ENCODE results near the gene ZEB1. TPM values are rescaled to one million over a fixed set of nuclear protein-coding genes. Genes with fewer than 3 reads are reported as not detected.

Gene ZEB1
- total and polyA plus RNA-seq, 9 of the 15 experiments (the other 6 are each of a cell fraction or from before 2014, with no cell fraction given), result 2.1 to 8.4 (median 4.9) TPM

DNA sequence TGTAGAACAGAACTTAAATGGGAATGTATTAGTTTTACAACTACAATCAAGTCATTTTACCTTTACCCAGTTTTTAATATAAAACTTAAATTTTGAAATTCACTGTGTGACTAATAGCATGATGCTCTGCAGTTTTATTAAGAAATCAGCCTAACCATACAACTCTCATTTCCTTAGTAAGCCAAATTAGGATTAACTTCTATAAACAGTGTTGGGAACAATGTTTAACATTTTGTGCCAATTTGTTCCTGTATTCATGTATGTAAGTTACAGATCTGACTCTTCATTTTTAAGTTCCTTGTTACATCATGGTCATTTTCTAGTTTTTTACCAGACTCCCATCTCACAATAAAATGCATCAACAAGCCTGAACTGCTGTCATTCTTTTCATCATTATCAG lies 209.8 kb downstream of the ZEB1 start:
- POLR2A ChIA-PET, result no interaction called here
- H3K4me2 ChIP-seq (ENCODE audit: insufficient read depth, low read length), result no peak overlapping the region
- intact Hi-C loops (cut with micrococcal nuclease), result no loop called here
- no peak for DNase-seq (ENCODE audit: extremely low read depth in 1 of 4, low spot score in 3 of 4)
- no peak overlapping the region for H3K9ac ChIP-seq (ENCODE audit: insufficient read depth in 1 of 2, low read depth in 2 of 2, low read length in 2 of 2)
- no TSS peak for BruUV-seq (replicated peaks)
- H3K9me1 ChIP-seq (ENCODE audit: control insufficient read depth, insufficient read depth, low read length), result no peaks in the 10 kb centered on the region
- CTCF ChIA-PET (ENCODE audit: low intra/inter-chr PET ratio), result no interaction called here
- no peak overlapping the region for H3K4me3 ChIP-seq
- H3K36me3 ChIP-seq (ENCODE audit: control insufficient read depth, insufficient read depth, low read length), result no peaks in the 10 kb centered on the region
- H3K4me1 ChIP-seq (replicated peaks in 1 of 2; ENCODE audit: control insufficient read depth in 2 of 2, insufficient read depth in 2 of 2, low read length in 2 of 2), result no peaks in the 10 kb centered on the region
- no peak overlapping the region for H3K27ac ChIP-seq (ENCODE audit: extremely low read depth, low read depth, low read length)
- H4K20me1 ChIP-seq (replicated peaks; ENCODE audit: control insufficient read depth, insufficient read depth, low read length), result no peaks in the 10 kb centered on the region
- H3K9me3 ChIP-seq (replicated peaks; ENCODE audit: control insufficient read depth, insufficient read depth, low read depth, low read length), result no peaks in the 10 kb centered on the region
- TF ChIP-seq ZNF232 (CRISPR knock-in tag; IDR thresholded peaks at IDR 0.05) (no peak), PML (IDR thresholded peaks at IDR 0.05; ENCODE audit: low read length) (no peak), NFYB (IDR thresholded peaks at IDR 0.05; ENCODE audit: extremely low read depth, insufficient read length) (no peak), SMAD2 (IDR thresholded peaks at IDR 0.05; ENCODE audit: low read depth, low read length) (no peak), RBM34 (IDR thresholded peaks at IDR 0.05; ENCODE audit: borderline replicate concordance, insufficient read depth, low read length) (no peak)
- TF ChIP-seq, protein P1, sequence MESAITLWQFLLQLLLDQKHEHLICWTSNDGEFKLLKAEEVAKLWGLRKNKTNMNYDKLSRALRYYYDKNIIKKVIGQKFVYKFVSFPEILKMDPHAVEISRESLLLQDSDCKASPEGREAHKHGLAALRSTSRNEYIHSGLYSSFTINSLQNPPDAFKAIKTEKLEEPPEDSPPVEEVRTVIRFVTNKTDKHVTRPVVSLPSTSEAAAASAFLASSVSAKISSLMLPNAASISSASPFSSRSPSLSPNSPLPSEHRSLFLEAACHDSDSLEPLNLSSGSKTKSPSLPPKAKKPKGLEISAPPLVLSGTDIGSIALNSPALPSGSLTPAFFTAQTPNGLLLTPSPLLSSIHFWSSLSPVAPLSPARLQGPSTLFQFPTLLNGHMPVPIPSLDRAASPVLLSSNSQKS (CRISPR knock-in tag; IDR thresholded peaks at IDR 0.05), result no peak
- no peak for FAIRE-seq
- no peaks in the 10 kb centered on the region for H3K79me2 ChIP-seq (ENCODE audit: control insufficient read depth, insufficient read depth, low read length)
- H2AFZ ChIP-seq (ENCODE audit: low read depth, low read length), result no peak overlapping the region
- H3K27me3 ChIP-seq (ENCODE audit: control insufficient read depth in 2 of 2, insufficient read depth in 2 of 2, low read length in 2 of 2), result no peaks in the 10 kb centered on the region
- in situ Hi-C loops (cut with MboI), result no loop called here
- no peak for ATAC-seq

DNA sequence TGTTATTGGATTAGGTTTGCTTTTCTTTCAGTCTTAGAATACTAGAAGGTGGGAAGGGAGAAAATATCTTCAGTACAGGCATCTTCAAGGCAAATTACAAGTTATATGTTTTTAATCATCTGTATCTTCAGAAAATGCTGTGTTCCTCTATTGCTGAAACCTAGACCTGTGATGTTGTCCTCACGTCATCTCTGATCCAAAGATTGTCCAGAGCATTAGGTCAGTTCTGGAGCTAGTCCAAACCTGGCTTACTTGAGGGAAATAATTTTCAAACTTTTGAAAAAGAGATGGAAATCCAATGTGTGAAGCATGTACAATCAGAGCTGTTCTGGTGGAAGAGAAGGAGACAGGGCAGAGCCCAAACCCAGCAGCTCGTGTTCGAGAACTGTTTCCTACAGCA lies 217.3 kb downstream of the ZEB1 start:
- Histone ChIP-seq H3K27me3 (ENCODE audit: control insufficient read depth in 2 of 2, insufficient read depth in 2 of 2, low read length in 2 of 2) (no peaks in the 10 kb centered on the region), H3K4me2 (ENCODE audit: insufficient read depth, low read length) (no peak overlapping the region), H3K27ac (ENCODE audit: extremely low read depth, low read depth, low read length) (no peak overlapping the region), H3K9me1 (ENCODE audit: control insufficient read depth, insufficient read depth, low read length) (no peaks in the 10 kb centered on the region), H2AFZ (ENCODE audit: low read depth, low read length) (no peak overlapping the region), H3K4me3 (no peak overlapping the region), H3K79me2 (ENCODE audit: control insufficient read depth, insufficient read depth, low read length) (no peaks in the 10 kb centered on the region), H3K9ac (ENCODE audit: insufficient read depth in 1 of 2, low read depth in 2 of 2, low read length in 2 of 2) (no peak overlapping the region), H3K36me3 (ENCODE audit: control insufficient read depth, insufficient read depth, low read length) (no peaks in the 10 kb centered on the region), H4K20me1 (replicated peaks; ENCODE audit: control insufficient read depth, insufficient read depth, low read length) (no peaks in the 10 kb centered on the region), H3K4me1 (replicated peaks in 1 of 2; ENCODE audit: control insufficient read depth in 2 of 2, insufficient read depth in 2 of 2, low read length in 2 of 2) (no peaks in the 10 kb centered on the region), H3K9me3 (replicated peaks; ENCODE audit: control insufficient read depth, insufficient read depth, low read depth, low read length) (no peaks in the 10 kb centered on the region)
- FAIRE-seq (no peak), DNase-seq (ENCODE audit: extremely low read depth in 1 of 4, low spot score in 3 of 4) (no peak), ATAC-seq (no peak)
- ChIA-PET POLR2A (no interaction called here), CTCF (ENCODE audit: low intra/inter-chr PET ratio) (no interaction called here)
- BruUV-seq (replicated peaks), result no TSS peak
- 6% methylated on average over 3 of the region's 3 CpGs for WGBS (ENCODE audit: insufficient coverage, low coverage, missing lambda C conversion rate)
- intact Hi-C loops (cut with micrococcal nuclease), result no loop called here
- no peak for TF ChIP-seq MTA1 (IDR thresholded peaks at IDR 0.05; ENCODE audit: borderline replicate concordance)
- no peak for TF ChIP-seq TEAD2 (tag; IDR thresholded peaks at IDR 0.05)
- TF ChIP-seq PATZ1 (CRISPR knock-in tag; IDR thresholded peaks at IDR 0.05; ENCODE audit: borderline replicate concordance), result no peak
- no peak for TF ChIP-seq ZFPM2 (CRISPR knock-in tag; IDR thresholded peaks at IDR 0.05)
- TF ChIP-seq EHMT2 (IDR thresholded peaks at IDR 0.05), result no peak
- TF ChIP-seq MAFK (IDR thresholded peaks at IDR 0.05; ENCODE audit: low read length), result no peak
- in situ Hi-C loops (cut with MboI), result no loop called here
